Neuronal stem cell (in vitro differentiated cells): ENCODE measurements around the gene UNC5C.

Experiments
- DNase-seq: peaks from one replicate; pipeline ENCODE4 v3.0.0-alpha.2; 2013; ENCODE audit warnings: low spot score
- H2AFZ ChIP-seq: one replicate; pipeline ENCODE4 v1.6.1; 2013; ENCODE audit warnings: mild to moderate bottlenecking, low read length, inconsistent platforms
- H2AK5ac ChIP-seq: 2 replicates; pipeline ENCODE4 v1.6.1; 2013; ENCODE audit warnings: low read depth, mild to moderate bottlenecking, inconsistent platforms, low read length, moderate library complexity, mixed read lengths
- H2BK120ac ChIP-seq: 2 replicates; pipeline ENCODE4 v1.6.1; 2013; ENCODE audit warnings: low read depth, mild to moderate bottlenecking, inconsistent platforms, low read length, moderate library complexity, mixed read lengths
- H2BK12ac ChIP-seq: one replicate; pipeline ENCODE4 v1.6.1; 2013; ENCODE audit warnings: low read length, inconsistent platforms
- H2BK15ac ChIP-seq: 2 replicates; pipeline ENCODE4 v1.6.1; 2013; ENCODE audit warnings: mild to moderate bottlenecking, low read length, inconsistent platforms, mixed read lengths
- H2BK5ac ChIP-seq: one replicate; pipeline ENCODE4 v1.6.1; 2013; ENCODE audit warnings: inconsistent platforms, mild to moderate bottlenecking, low read length, moderate library complexity
- H3K14ac ChIP-seq: one replicate; pipeline ENCODE4 v1.6.1; 2013; ENCODE audit warnings: low read length, inconsistent platforms
- H3K18ac ChIP-seq: 2 replicates; pipeline ENCODE4 v1.6.1; 2013; ENCODE audit warnings: low read length, inconsistent platforms
- H3K23ac ChIP-seq: 2 replicates; pipeline ENCODE4 v1.6.1; 2013; ENCODE audit warnings: low read depth, mild to moderate bottlenecking, mixed read lengths, low read length, inconsistent platforms; ENCODE audit not compliant: poor library complexity
- H3K27ac ChIP-seq: replicated peaks from 3 replicates; pipeline ENCODE4 v1.5.1; 2013; ENCODE audit warnings: low read length, inconsistent platforms
- H3K27me3 ChIP-seq, 3 experiments: 2 replicates each; pipeline ENCODE4 v1.6.1; 2013; ENCODE audit warnings: low read length in 3 of 3, mild to moderate bottlenecking in 2 of 3, inconsistent platforms in 1 of 3, low read depth in 1 of 3, mixed read lengths in 1 of 3, moderate library complexity in 1 of 3; ENCODE audit not compliant: control insufficient read depth in 3 of 3, insufficient read depth in 3 of 3
- H3K36me3 ChIP-seq, 2 donors: replicated peaks in 1 of 2; 2 replicates each; pipeline ENCODE4 v1.6.1; 2013; ENCODE audit warnings: low read length in 2 of 2; ENCODE audit not compliant: control insufficient read depth in 2 of 2, insufficient read depth in 2 of 2
- H3K4ac ChIP-seq: 2 replicates; pipeline ENCODE4 v1.6.1; 2013; ENCODE audit warnings: inconsistent platforms, mild to moderate bottlenecking, low read length, moderate library complexity
- H3K4me1 ChIP-seq, 2 donors: 1 replicate in 1 of 2; 2 replicates in 1 of 2; pipeline ENCODE4 v1.6.1; 2013; ENCODE audit warnings: low read length in 2 of 2, low read depth in 1 of 2; ENCODE audit not compliant: control insufficient read depth in 2 of 2, insufficient read depth in 1 of 2
- H3K4me2 ChIP-seq: one replicate; pipeline ENCODE4 v1.6.1; 2013; ENCODE audit warnings: mild to moderate bottlenecking, low read length, inconsistent platforms; ENCODE audit not compliant: insufficient read depth, poor library complexity, severe bottlenecking
- H3K4me3 ChIP-seq, 2 donors: 2 replicates each; pipeline ENCODE4 v1.5.1; 2013; ENCODE audit warnings: low read length in 2 of 2, mild to moderate bottlenecking in 2 of 2, inconsistent platforms in 1 of 2, moderate library complexity in 1 of 2
- H3K79me1 ChIP-seq: one replicate; pipeline ENCODE4 v1.6.1; 2013; ENCODE audit warnings: low read depth, mild to moderate bottlenecking, inconsistent platforms, low read length, moderate library complexity
- H3K9ac ChIP-seq: one replicate; pipeline ENCODE4 v1.6.1; 2013; ENCODE audit warnings: mild to moderate bottlenecking, low read depth, low read length, inconsistent platforms; ENCODE audit not compliant: poor library complexity
- H3K9me3 ChIP-seq, 2 donors: replicated peaks in 1 of 2; 2 replicates each; pipeline versions ENCODE3 to v1.6.1; 2013; ENCODE audit warnings: low read length in 2 of 2, mild to moderate bottlenecking in 2 of 2, inconsistent platforms in 1 of 2, low read depth in 1 of 2, mixed read lengths in 1 of 2, moderate library complexity in 1 of 2; ENCODE audit not compliant: control insufficient read depth in 2 of 2, insufficient read depth in 1 of 2
- H4K8ac ChIP-seq: one replicate; pipeline ENCODE4 v1.6.1; 2013; ENCODE audit warnings: low read depth, mild to moderate bottlenecking, inconsistent platforms, low read length, moderate library complexity
- H4K91ac ChIP-seq: one replicate; pipeline ENCODE4 v1.6.1; 2013; ENCODE audit warnings: low read length, low read depth, mild to moderate bottlenecking, inconsistent platforms; ENCODE audit not compliant: poor library complexity
- WGBS, 2 donors: extraction: QIAGEN DNeasy Blood & Tissue Kit; methylation state at CpG; one replicate each; pipeline ENCODE4 v1.1.7; 2013; ENCODE audit warnings: missing lambda C conversion rate in 2 of 2, mixed read lengths in 1 of 2; ENCODE audit not compliant: insufficient read length in 2 of 2, insufficient replicate concordance in 1 of 2; ENCODE audit errors: extremely low coverage in 2 of 2; 5-methylcytosine and 5-hydroxymethylcytosine counted together

UNC5C gene

GRCh38 chr4:95499291-95499696, 49.5 kb downstream of the UNC5C start:
- Histone ChIP-seq H3K27me3 (no peaks in the 10 kb centered on the region), H2AK5ac (no peak overlapping the region)

GRCh38 chr4:95494186-95494585, 54.6 kb downstream of the UNC5C start:
- no peak overlapping the region for H2AFZ ChIP-seq
- no peak overlapping the region for H3K27ac ChIP-seq
- H2BK12ac ChIP-seq: no peak overlapping the region
- H3K9ac ChIP-seq: no peak overlapping the region
- no peak overlapping the region for H2BK120ac ChIP-seq
- H3K4me3 ChIP-seq: no peak overlapping the region
- no peaks in the 10 kb centered on the region for H3K79me1 ChIP-seq
- no peak overlapping the region for H2BK5ac ChIP-seq
- no peak overlapping the region for H2AK5ac ChIP-seq
- no peak overlapping the region for H3K4me2 ChIP-seq
- H3K18ac ChIP-seq: no peak overlapping the region
- no peaks in the 10 kb centered on the region for H3K27me3 ChIP-seq
- H4K8ac ChIP-seq: no peak overlapping the region
- no peaks in the 10 kb centered on the region for H3K9me3 ChIP-seq
- H2BK15ac ChIP-seq: no peak overlapping the region
- no peak overlapping the region for H3K14ac ChIP-seq
- no peak for DNase-seq
- H4K91ac ChIP-seq: no peak overlapping the region
- no peak overlapping the region for H3K4ac ChIP-seq
- H3K36me3 ChIP-seq: no peaks in the 10 kb centered on the region
- no peak overlapping the region for H3K23ac ChIP-seq
- H3K4me1 ChIP-seq: no peaks in the 10 kb centered on the region

More at GRCh38 chr4:95499291-95499696, 49.5 kb downstream of the UNC5C start:
- H3K4ac ChIP-seq: no peak overlapping the region
- no peak overlapping the region for H3K23ac ChIP-seq
- H3K18ac ChIP-seq: no peak overlapping the region
- no peak overlapping the region for H2BK5ac ChIP-seq
- no peaks in the 10 kb centered on the region for H3K9me3 ChIP-seq
- no peak overlapping the region for H2BK120ac ChIP-seq
- no peak overlapping the region for H2AFZ ChIP-seq
- H3K9ac ChIP-seq: no peak overlapping the region
- no peak overlapping the region for H3K27ac ChIP-seq
- H4K91ac ChIP-seq: no peak overlapping the region
- no peaks in the 10 kb centered on the region for H3K4me1 ChIP-seq
- no peak overlapping the region for H3K4me2 ChIP-seq
- no peaks in the 10 kb centered on the region for H3K79me1 ChIP-seq
- H3K4me3 ChIP-seq: no peak overlapping the region
- no peak for DNase-seq
- H3K14ac ChIP-seq: no peak overlapping the region
- no peaks in the 10 kb centered on the region for H3K36me3 ChIP-seq
- no peak overlapping the region for H4K8ac ChIP-seq
- no peak overlapping the region for H2BK12ac ChIP-seq
- no CpG with 5 or more reads among the region's 2 CpGs for WGBS, 2 donors
- H2BK15ac ChIP-seq: no peak overlapping the region

DNA sequence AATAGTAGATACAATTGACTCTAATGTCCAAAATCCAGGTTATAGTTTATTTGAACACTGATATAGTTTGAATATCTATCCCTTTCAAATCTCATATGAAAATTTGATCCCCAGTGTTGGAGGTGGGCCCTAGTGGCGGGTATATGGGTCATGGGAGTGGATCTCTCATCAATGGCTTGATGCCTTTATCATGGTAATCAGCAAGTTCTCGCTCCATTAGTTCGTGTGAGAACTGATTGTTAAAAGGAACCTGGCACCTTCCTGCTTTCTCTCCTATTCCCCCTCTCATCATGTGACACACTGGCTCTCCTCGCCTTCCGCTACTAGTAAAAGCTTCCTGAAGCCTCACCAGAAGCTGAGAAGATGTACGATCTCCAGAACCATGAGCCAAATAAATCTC, 70.1 kb downstream of the UNC5C start:
- Histone ChIP-seq H2BK120ac (no peak overlapping the region), H2BK15ac (no peak overlapping the region), H3K23ac (no peak overlapping the region), H3K4me3 (no peak overlapping the region), H3K36me3 (no peaks in the 10 kb centered on the region), H3K18ac (no peak overlapping the region), H2AK5ac (no peak overlapping the region), H4K91ac (no peak overlapping the region), H3K4me2 (no peak overlapping the region), H3K9me3 (peaks cover 0 to 7% of the 10 kb centered on the region in 2 donors), H4K8ac (no peak overlapping the region), H3K79me1 (no peaks in the 10 kb centered on the region), H2AFZ (no peak overlapping the region), H3K4ac (no peak overlapping the region), H3K9ac (no peak overlapping the region), H3K14ac (no peak overlapping the region), H2BK5ac (no peak overlapping the region), H3K27me3 (no peaks in the 10 kb centered on the region), H2BK12ac (no peak overlapping the region), H3K4me1 (peaks cover 0 to 2% of the 10 kb centered on the region in 2 donors), H3K27ac (no peak overlapping the region)
- no CpG with 5 or more reads among the region's 6 CpGs for WGBS, 2 donors
- no peak for DNase-seq

GRCh38 chr4:95476121-95476520, 72.7 kb downstream of the UNC5C start:
- no peak overlapping the region for H4K8ac ChIP-seq
- H3K4me1 ChIP-seq: peaks cover 2 to 3% of the 10 kb centered on the region in 2 donors
- no peaks in the 10 kb centered on the region for H3K79me1 ChIP-seq
- H3K4ac ChIP-seq: no peak overlapping the region
- H2BK15ac ChIP-seq: no peak overlapping the region
- no peak overlapping the region for H3K27ac ChIP-seq
- no peak overlapping the region for H4K91ac ChIP-seq
- H3K27me3 ChIP-seq: no peaks in the 10 kb centered on the region
- H3K36me3 ChIP-seq: no peaks in the 10 kb centered on the region
- H3K4me3 ChIP-seq: no peak overlapping the region
- no peak overlapping the region for H3K23ac ChIP-seq
- no peak overlapping the region for H2BK12ac ChIP-seq
- H3K4me2 ChIP-seq: no peak overlapping the region
- H3K9ac ChIP-seq: no peak overlapping the region
- no peak overlapping the region for H2BK5ac ChIP-seq
- DNase-seq: no peak
- WGBS, 2 donors: no CpG with 5 or more reads among the region's 1 CpG
- H2AFZ ChIP-seq: no peak overlapping the region
- no peak overlapping the region for H3K18ac ChIP-seq
- H3K14ac ChIP-seq: no peak overlapping the region
- no peak overlapping the region for H2BK120ac ChIP-seq
- H2AK5ac ChIP-seq: no peak overlapping the region
- H3K9me3 ChIP-seq: peaks cover 0 to 7% of the 10 kb centered on the region in 2 donors
